Measurements from ENCODE around the gene REV1. TPM values are rescaled to one million over a fixed set of nuclear protein-coding genes. Genes with fewer than 3 reads are reported as not detected.

REV1 gene
- total RNA-seq, 1 experiment from 2014 or later: 34.3 TPM

DNA sequence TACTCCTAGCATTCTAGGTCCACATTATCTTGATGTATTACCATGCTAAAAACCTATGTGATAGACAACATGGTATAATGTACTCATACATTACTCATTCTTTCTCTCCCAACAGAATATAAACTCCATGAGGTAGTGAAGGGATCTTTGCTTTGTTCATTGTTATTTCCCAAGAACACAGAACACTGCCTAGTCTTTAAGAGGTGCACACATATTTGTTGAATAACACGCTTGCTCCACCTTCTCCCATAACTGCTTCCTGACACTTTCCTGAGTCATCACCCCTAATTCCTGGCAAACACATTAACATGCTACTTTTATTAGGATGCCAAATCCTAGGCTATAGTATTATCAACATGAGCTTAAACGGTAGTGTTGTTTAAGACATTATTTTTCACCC lies 41.3 kb downstream of the REV1 start:
- CTCF ChIA-PET: no interaction called here
- intact Hi-C loops (cut with micrococcal nuclease): no loop called here
- no peak for TF ChIP-seq TCF7L2 (IDR thresholded peaks at IDR 0.05; ENCODE audit: borderline replicate concordance, extremely low read depth, insufficient read depth, insufficient read length)
- no peak for TF ChIP-seq POLR2AphosphoS5 (IDR thresholded peaks at IDR 0.05; ENCODE audit: low read depth, low read length)
- no peak for TF ChIP-seq ZBTB33 (IDR thresholded peaks at IDR 0.05; ENCODE audit: extremely low read depth, insufficient replicate concordance, low read length)
- no peak for TF ChIP-seq CEBPB (IDR thresholded peaks at IDR 0.05; ENCODE audit: low read depth)
- TF ChIP-seq SIN3A (IDR thresholded peaks at IDR 0.05; ENCODE audit: low read depth): no peak
- TF ChIP-seq EGR1 (IDR thresholded peaks at IDR 0.05; ENCODE audit: low read depth): no peak
- TF ChIP-seq SP1 (IDR thresholded peaks at IDR 0.05; ENCODE audit: low read depth): no peak
- TF ChIP-seq FOSL1 (IDR thresholded peaks at IDR 0.05; ENCODE audit: low read depth): no peak
- no peak for TF ChIP-seq POLR2A (IDR thresholded peaks at IDR 0.05; ENCODE audit: borderline replicate concordance, extremely low read depth, insufficient read depth, insufficient read length)
- TF ChIP-seq ATF3 (IDR thresholded peaks at IDR 0.05): no peak
- TF ChIP-seq JUND (IDR thresholded peaks at IDR 0.05): no peak
- no peak for TF ChIP-seq ELF1 (IDR thresholded peaks at IDR 0.05; ENCODE audit: borderline replicate concordance, low read depth)
- TF ChIP-seq ZFX (IDR thresholded peaks at IDR 0.05): no peak
- no peak for TF ChIP-seq SRF (IDR thresholded peaks at IDR 0.05; ENCODE audit: low read depth)
- TF ChIP-seq MAX (IDR thresholded peaks at IDR 0.05): no peak
- TF ChIP-seq CTCF (IDR thresholded peaks at IDR 0.05 in 2 of 3, conservative IDR thresholded peaks at IDR 0.05 in 1 of 3; ENCODE audit: borderline replicate concordance in 1 of 3, insufficient read depth in 1 of 3, low read depth in 2 of 3, low read length in 2 of 3): no peak
- TF ChIP-seq, protein P1, sequence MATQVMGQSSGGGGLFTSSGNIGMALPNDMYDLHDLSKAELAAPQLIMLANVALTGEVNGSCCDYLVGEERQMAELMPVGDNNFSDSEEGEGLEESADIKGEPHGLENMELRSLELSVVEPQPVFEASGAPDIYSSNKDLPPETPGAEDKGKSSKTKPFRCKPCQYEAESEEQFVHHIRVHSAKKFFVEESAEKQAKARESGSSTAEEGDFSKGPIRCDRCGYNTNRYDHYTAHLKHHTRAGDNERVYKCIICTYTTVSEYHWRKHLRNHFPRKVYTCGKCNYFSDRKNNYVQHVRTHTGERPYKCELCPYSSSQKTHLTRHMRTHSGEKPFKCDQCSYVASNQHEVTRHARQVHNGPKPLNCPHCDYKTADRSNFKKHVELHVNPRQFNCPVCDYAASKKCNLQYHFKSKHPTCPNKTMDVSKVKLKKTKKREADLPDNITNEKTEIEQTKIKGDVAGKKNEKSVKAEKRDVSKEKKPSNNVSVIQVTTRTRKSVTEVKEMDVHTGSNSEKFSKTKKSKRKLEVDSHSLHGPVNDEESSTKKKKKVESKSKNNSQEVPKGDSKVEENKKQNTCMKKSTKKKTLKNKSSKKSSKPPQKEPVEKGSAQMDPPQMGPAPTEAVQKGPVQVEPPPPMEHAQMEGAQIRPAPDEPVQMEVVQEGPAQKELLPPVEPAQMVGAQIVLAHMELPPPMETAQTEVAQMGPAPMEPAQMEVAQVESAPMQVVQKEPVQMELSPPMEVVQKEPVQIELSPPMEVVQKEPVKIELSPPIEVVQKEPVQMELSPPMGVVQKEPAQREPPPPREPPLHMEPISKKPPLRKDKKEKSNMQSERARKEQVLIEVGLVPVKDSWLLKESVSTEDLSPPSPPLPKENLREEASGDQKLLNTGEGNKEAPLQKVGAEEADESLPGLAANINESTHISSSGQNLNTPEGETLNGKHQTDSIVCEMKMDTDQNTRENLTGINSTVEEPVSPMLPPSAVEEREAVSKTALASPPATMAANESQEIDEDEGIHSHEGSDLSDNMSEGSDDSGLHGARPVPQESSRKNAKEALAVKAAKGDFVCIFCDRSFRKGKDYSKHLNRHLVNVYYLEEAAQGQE (IDR thresholded peaks at IDR 0.05; ENCODE audit: low read depth): no peak
- H3K4me2 ChIP-seq (ENCODE audit: low read length): no peak overlapping the region
- peaks cover 6% of the 10 kb centered on the region in 2 experiments; a peak in 1 of 4 replicates for H3K36me3 ChIP-seq (ENCODE audit: control insufficient read depth in 1 of 2, insufficient read depth in 2 of 2, low read length in 2 of 2)
- no peaks in the 10 kb centered on the region for H3K9me3 ChIP-seq (ENCODE audit: control insufficient read depth in 1 of 2, insufficient read depth in 1 of 2, low read depth in 1 of 2, low read length in 2 of 2)
- no peak overlapping the region for H3K4me3 ChIP-seq (replicated peaks in 1 of 2; ENCODE audit: low read depth in 1 of 2, low read length in 2 of 2)
- H3K27ac ChIP-seq (ENCODE audit: low read depth, low read length): no peak overlapping the region
- BruUV-seq (replicated peaks): no TSS peak
- POLR2A ChIA-PET: no interaction called here
- DNase-seq (ENCODE audit: low read depth, low spot score) (no peak), ATAC-seq (peak; percentile 42; the same call in 1 of the 2 replicates)
- H3K27me3 ChIP-seq (ENCODE audit: insufficient read depth, low read length): no peaks in the 10 kb centered on the region
- H3K9me2 ChIP-seq (ENCODE audit: insufficient read depth): no peaks in the 10 kb centered on the region
- peaks cover 75% of the 10 kb centered on the region for H3K79me2 ChIP-seq (ENCODE audit: insufficient read depth, low read length)
- RAD21 ChIA-PET (ENCODE audit: low non-redundant PET in 1 of 2, low total read pairs in 2 of 2, uncharacterized antibody in 2 of 2, unreplicated experiment in 2 of 2): no interaction called here
- H3K9ac ChIP-seq (ENCODE audit: low read length): no peak overlapping the region
- H4K20me1 ChIP-seq (ENCODE audit: insufficient read depth): 0 out of 2 replicates have a peak, but pooled peaks cover 10% of the 10 kb centered on the region
- H3K4me1 ChIP-seq (ENCODE audit: control insufficient read depth in 1 of 2, insufficient read depth in 2 of 2, low read length in 2 of 2): peaks cover 0 to 6% of the 10 kb centered on the region in 2 experiments; a peak in 1 of 4 replicates
- H2AFZ ChIP-seq (ENCODE audit: low read depth, low read length, poor library complexity, severe bottlenecking): no peak overlapping the region
